DOHH2 (cell line): ENCODE results near the gene NCAM1.

Experiments used
- H3F3A ChIP-seq: fragments of 200-600 bp; sonication (generic), shearing (Covaris generic); 2 replicates; pipeline ENCODE4 v1.6.0; 2016; ENCODE audit warnings: antibody characterized with exemption, mild to moderate bottlenecking; ENCODE audit not compliant: control insufficient read depth, insufficient read depth
- H3K27ac ChIP-seq: fragments of 200-600 bp; sonication (generic); 2 replicates; pipeline ENCODE4 v1.5.1; 2014; ENCODE audit warnings: low read depth, mild to moderate bottlenecking, low read length, moderate library complexity
- H3K27me3 ChIP-seq: fragments of 200-600 bp; sonication (generic); 2 replicates; pipeline ENCODE4 v1.6.1; 2014; ENCODE audit warnings: mild to moderate bottlenecking, low read length, mixed read lengths; ENCODE audit not compliant: control insufficient read depth
- H3K36me3 ChIP-seq: fragments of 200-600 bp; sonication (generic); 2 replicates; pipeline ENCODE4 v1.6.1; 2014; ENCODE audit warnings: mild to moderate bottlenecking, low read length, moderate library complexity, mixed read lengths; ENCODE audit not compliant: control insufficient read depth
- H3K4me1 ChIP-seq: fragments of 200-600 bp; sonication (generic); 2 replicates; pipeline ENCODE4 v1.6.1; 2014; ENCODE audit warnings: mild to moderate bottlenecking, low read length, mixed read lengths; ENCODE audit not compliant: control insufficient read depth
- H3K4me2 ChIP-seq: fragments of 200-600 bp; sonication (generic); 2 replicates; pipeline ENCODE4 v1.6.0; 2014; ENCODE audit warnings: mild to moderate bottlenecking, low read length, moderate library complexity
- H3K4me3 ChIP-seq: fragments of 200-600 bp; sonication (generic); 2 replicates; pipeline ENCODE4 v1.5.1; 2014; ENCODE audit warnings: mild to moderate bottlenecking, low read length, mixed read lengths
- H3K79me2 ChIP-seq: fragments of 200-600 bp; sonication (generic); 2 replicates; pipeline ENCODE4 v1.6.1; 2014; ENCODE audit warnings: mild to moderate bottlenecking, low read length, mixed read lengths; ENCODE audit not compliant: control insufficient read depth
- H3K9me2 ChIP-seq: fragments of 200-600 bp; sonication (generic); replicated peaks from 2 replicates; pipeline ENCODE4 v1.6.1; 2014; ENCODE audit warnings: mild to moderate bottlenecking, low read length, mixed read lengths; ENCODE audit not compliant: control insufficient read depth
- H3K9me3 ChIP-seq: fragments of 200-600 bp; sonication (generic); 2 replicates; pipeline ENCODE4 v1.6.1; 2014; ENCODE audit warnings: antibody characterized with exemption, low read length, mixed read lengths; ENCODE audit not compliant: control insufficient read depth, insufficient read depth
- H4K20me1 ChIP-seq: fragments of 200-600 bp; sonication (generic); 2 replicates; pipeline ENCODE4 v1.6.0; 2014; ENCODE audit warnings: low read depth, mild to moderate bottlenecking, antibody characterized with exemption, low read length, moderate library complexity; ENCODE audit not compliant: control insufficient read depth, insufficient read depth
- EZH2phosphoT487 ChIP-seq: fragments of 200-600 bp; sonication (generic); IDR thresholded peaks from 2 replicates; pipeline ENCODE4 v1.6.1; 2017; ENCODE audit warnings: borderline replicate concordance, mild to moderate bottlenecking, antibody characterized with exemption, low read length, moderate library complexity, mixed read lengths
- TF ChIP-seq, protein P1 (sequence below): fragments of 200-600 bp; sonication (generic); IDR thresholded peaks from one replicate; pipeline ENCODE4 v1.5.1; 2014; ENCODE audit warnings: antibody characterized with exemption, mild to moderate bottlenecking, low read depth, low read length; ENCODE audit not compliant: poor library complexity, severe bottlenecking

NCAM1 gene

GRCh38 chr11:113279591-113279990 is 318.4 kb downstream of the NCAM1 start:
- H3K27ac ChIP-seq, result no peak overlapping the region
- no peaks in the 10 kb centered on the region for H3K27me3 ChIP-seq
- H3K9me3 ChIP-seq, result no peaks in the 10 kb centered on the region
- no peak overlapping the region for H3K4me2 ChIP-seq
- TF ChIP-seq EZH2phosphoT487, result no peak
- TF ChIP-seq, protein P1, sequence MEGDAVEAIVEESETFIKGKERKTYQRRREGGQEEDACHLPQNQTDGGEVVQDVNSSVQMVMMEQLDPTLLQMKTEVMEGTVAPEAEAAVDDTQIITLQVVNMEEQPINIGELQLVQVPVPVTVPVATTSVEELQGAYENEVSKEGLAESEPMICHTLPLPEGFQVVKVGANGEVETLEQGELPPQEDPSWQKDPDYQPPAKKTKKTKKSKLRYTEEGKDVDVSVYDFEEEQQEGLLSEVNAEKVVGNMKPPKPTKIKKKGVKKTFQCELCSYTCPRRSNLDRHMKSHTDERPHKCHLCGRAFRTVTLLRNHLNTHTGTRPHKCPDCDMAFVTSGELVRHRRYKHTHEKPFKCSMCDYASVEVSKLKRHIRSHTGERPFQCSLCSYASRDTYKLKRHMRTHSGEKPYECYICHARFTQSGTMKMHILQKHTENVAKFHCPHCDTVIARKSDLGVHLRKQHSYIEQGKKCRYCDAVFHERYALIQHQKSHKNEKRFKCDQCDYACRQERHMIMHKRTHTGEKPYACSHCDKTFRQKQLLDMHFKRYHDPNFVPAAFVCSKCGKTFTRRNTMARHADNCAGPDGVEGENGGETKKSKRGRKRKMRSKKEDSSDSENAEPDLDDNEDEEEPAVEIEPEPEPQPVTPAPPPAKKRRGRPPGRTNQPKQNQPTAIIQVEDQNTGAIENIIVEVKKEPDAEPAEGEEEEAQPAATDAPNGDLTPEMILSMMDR, result no peak
- no peaks in the 10 kb centered on the region for H3F3A ChIP-seq
- H3K4me1 ChIP-seq, result no peaks in the 10 kb centered on the region
- no peaks in the 10 kb centered on the region for H3K36me3 ChIP-seq
- no peaks in the 10 kb centered on the region for H4K20me1 ChIP-seq
- no peaks in the 10 kb centered on the region for H3K79me2 ChIP-seq
- H3K9me2 ChIP-seq, result no peaks in the 10 kb centered on the region
- no peak overlapping the region for H3K4me3 ChIP-seq

GRCh38 chr11:113281052-113281725 is 320.0 kb downstream of the NCAM1 start:
- Histone ChIP-seq H3K4me2 (no peak overlapping the region), H3K27ac (no peak overlapping the region), H4K20me1 (no peaks in the 10 kb centered on the region), H3F3A (no peaks in the 10 kb centered on the region), H3K4me1 (no peaks in the 10 kb centered on the region), H3K9me2 (no peaks in the 10 kb centered on the region), H3K36me3 (no peaks in the 10 kb centered on the region), H3K9me3 (no peaks in the 10 kb centered on the region), H3K27me3 (peaks cover 4% of the 10 kb centered on the region; the same call in 1 of the 2 replicates), H3K4me3 (no peak overlapping the region), H3K79me2 (no peaks in the 10 kb centered on the region)
- TF ChIP-seq, protein P1, result no peak
- TF ChIP-seq EZH2phosphoT487, result no peak

DNA sequence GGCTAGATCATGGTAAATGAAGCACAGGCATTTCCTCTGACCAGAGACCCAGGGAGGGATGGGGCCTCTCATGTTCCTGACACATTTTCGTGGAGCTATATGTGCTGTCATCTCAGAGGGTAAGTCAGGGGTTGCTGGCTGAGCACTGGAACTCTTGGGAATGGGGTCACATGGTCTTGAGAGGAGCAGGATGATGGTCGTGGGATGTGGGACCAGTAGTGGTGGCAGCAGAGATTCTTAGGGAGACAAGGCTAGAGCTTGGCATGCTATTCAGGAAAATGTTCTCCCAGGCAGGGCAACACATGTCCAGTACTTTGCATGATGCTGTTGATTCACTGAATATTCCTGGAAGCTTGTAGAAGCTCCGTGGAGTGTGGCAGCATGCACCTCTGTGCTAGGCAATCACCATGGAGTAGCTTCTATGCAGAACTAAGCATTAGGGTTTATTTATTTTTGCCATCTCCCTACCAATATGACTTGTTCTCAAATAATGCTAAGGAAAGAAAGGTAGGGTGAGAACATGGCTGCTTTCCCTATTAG is 321.7 kb downstream of the NCAM1 start:
- no peak overlapping the region for H3K4me3 ChIP-seq
- H3K4me1 ChIP-seq, result no peaks in the 10 kb centered on the region
- no peak overlapping the region for H3K4me2 ChIP-seq
- H3K36me3 ChIP-seq, result no peaks in the 10 kb centered on the region
- no peaks in the 10 kb centered on the region for H4K20me1 ChIP-seq
- no peaks in the 10 kb centered on the region for H3K9me2 ChIP-seq
- no peaks in the 10 kb centered on the region for H3K79me2 ChIP-seq
- H3K27ac ChIP-seq, result no peak overlapping the region
- no peaks in the 10 kb centered on the region for H3K9me3 ChIP-seq
- peaks cover 4% of the 10 kb centered on the region; the same call in 1 of the 2 replicates for H3K27me3 ChIP-seq
- no peak for TF ChIP-seq EZH2phosphoT487
- TF ChIP-seq, protein P1, result no peak
- H3F3A ChIP-seq, result no peaks in the 10 kb centered on the region
